Spinal cord (tissue), 10 donors: ENCODE measurements around the gene TSR1. TPM values are rescaled to one million over a fixed set of nuclear protein-coding genes. Genes with fewer than 3 reads are reported as not detected.
"Not testable (repeated sequence)": the region's sequence is repeated elsewhere in the genome, so short reads cannot be mapped to it uniquely, and the experiment has no call there.

Experiments used
- DNase-seq, 6 donors: peaks; one replicate each; pipeline versions ENCODE4 v3.0.0 to v3.0.0-alpha.2; 2013 to 2015; ENCODE audit warnings: low spot score in 6 of 6, low read depth in 4 of 6
- H3K27ac ChIP-seq: one replicate; pipeline ENCODE4 v1.5.1; 2013; ENCODE audit warnings: low read depth, low read length, control low read depth
- H3K27me3 ChIP-seq: one replicate; pipeline ENCODE4 v1.6.1; 2013; ENCODE audit warnings: low read length; ENCODE audit not compliant: control insufficient read depth, insufficient read depth
- H3K36me3 ChIP-seq: one replicate; pipeline ENCODE4 v1.6.1; 2013; ENCODE audit warnings: low read length; ENCODE audit not compliant: control insufficient read depth, insufficient read depth
- H3K4me1 ChIP-seq: one replicate; pipeline ENCODE4 v1.6.1; 2013; ENCODE audit warnings: low read length; ENCODE audit not compliant: control insufficient read depth, insufficient read depth
- H3K4me3 ChIP-seq: one replicate; pipeline ENCODE4 v1.5.1; 2013; ENCODE audit warnings: low read depth, low read length, control low read depth
- H3K9me3 ChIP-seq: one replicate; pipeline ENCODE4 v1.6.1; 2013; ENCODE audit warnings: low read length; ENCODE audit not compliant: control insufficient read depth, insufficient read depth
- WGBS: methylation state at CpG from one replicate; pipeline ENCODE4 v1.1.5; 2013; ENCODE audit warnings: missing lambda C conversion rate; ENCODE audit not compliant: insufficient coverage; 5-methylcytosine and 5-hydroxymethylcytosine counted together
- polyA plus RNA-seq, 2 donors: library from polyadenylated mRNA; unstranded; fragments of 120-200 nt; gene quantifications; one replicate each; pipeline ENCODE4 v1.2.1, GENCODE V29; 2013; ENCODE audit not compliant: insufficient read length in 2 of 2
- total RNA-seq, 2 donors: library from RNA; depleted of rRNA in 1 of 2; stranded (reverse); fragments of 120-200 nt in 1 of 2; fragments of >200 nt in 1 of 2; gene quantifications; one replicate each; pipeline versions ENCODE4 v1.2.3 to v1.2.4, GENCODE V29; 2013 to 2014
- donor health status: healthy.

TSR1 gene
- total and polyA plus RNA-seq, 4 donors, result 27.5 to 41.0 (median 29.8) TPM

GRCh38 chr17:2321399-2321798 lies 14.9 kb downstream of the TSR1 start:
- no peak overlapping the region for H3K4me3 ChIP-seq
- no peak overlapping the region for H3K27ac ChIP-seq
- H3K27me3 ChIP-seq, result no peaks in the 10 kb centered on the region
- H3K4me1 ChIP-seq, result no peaks in the 10 kb centered on the region
- peaks cover 42% of the 10 kb centered on the region for H3K36me3 ChIP-seq
- no peak for DNase-seq
- no CpG with 5 or more reads among the region's 1 CpG for WGBS
- H3K9me3 ChIP-seq, result no peaks in the 10 kb centered on the region

GRCh38 chr17:2319051-2319450 lies 17.2 kb downstream of the TSR1 start:
- Histone ChIP-seq H3K4me1 (no peaks in the 10 kb centered on the region), H3K9me3 (no peaks in the 10 kb centered on the region), H3K27ac (no peak overlapping the region), H3K36me3 (peaks cover 33% of the 10 kb centered on the region), H3K27me3 (no peaks in the 10 kb centered on the region), H3K4me3 (no peak overlapping the region)
- DNase-seq, result no peak

GRCh38 chr17:2317796-2318195 lies 18.5 kb downstream of the TSR1 start:
- Histone ChIP-seq H3K4me1 (no peaks in the 10 kb centered on the region), H3K36me3 (peaks cover 29% of the 10 kb centered on the region), H3K27ac (no peak overlapping the region), H3K4me3 (no peak overlapping the region), H3K9me3 (no peaks in the 10 kb centered on the region), H3K27me3 (no peaks in the 10 kb centered on the region)
- no peak for DNase-seq
- 100% methylated on average over 1 of the region's 3 CpGs for WGBS

GRCh38 chr17:2316916-2317205 lies 19.4 kb downstream of the TSR1 start:
- not testable (repeated sequence) for H3K27ac ChIP-seq, H3K4me1 ChIP-seq, H3K4me3 ChIP-seq, H3K27me3 ChIP-seq, DNase-seq, H3K9me3 ChIP-seq
- WGBS, result 90% methylated on average over 2 of the region's 7 CpGs
- H3K36me3 ChIP-seq, result peaks cover 21% of the 10 kb centered on the region

- no peak for DNase-seq
- 90% methylated on average over 2 of the region's 5 CpGs for WGBS
- H3K27me3 ChIP-seq, result no peaks in the 10 kb centered on the region
- H3K36me3 ChIP-seq, result peaks cover 3% of the 10 kb centered on the region
- H3K4me3 ChIP-seq, result no peak overlapping the region
- H3K27ac ChIP-seq, result no peak overlapping the region
- H3K9me3 ChIP-seq, result no peaks in the 10 kb centered on the region
- no peaks in the 10 kb centered on the region for H3K4me1 ChIP-seq
Observed at GRCh38 chr17:2312736-2313135, 23.5 kb downstream of the TSR1 start.

GRCh38 chr17:2309338-2310154 lies 26.7 kb downstream of the TSR1 start:
- no peak overlapping the region for H3K27ac ChIP-seq
- H3K9me3 ChIP-seq, result no peaks in the 10 kb centered on the region
- peak in 1 of 6 donors; percentile 77 for DNase-seq
- H3K27me3 ChIP-seq, result no peaks in the 10 kb centered on the region
- H3K36me3 ChIP-seq, result peaks cover 3% of the 10 kb centered on the region
- H3K4me3 ChIP-seq, result no peak overlapping the region
- H3K4me1 ChIP-seq, result peaks cover 3% of the 10 kb centered on the region
- WGBS, result 70% methylated on average over 6 of the region's 6 CpGs

GRCh38 chr17:2304931-2305330 lies 31.3 kb downstream of the TSR1 start:
- Histone ChIP-seq H3K4me3 (no peak overlapping the region), H3K27ac (no peak overlapping the region), H3K9me3 (no peaks in the 10 kb centered on the region), H3K4me1 (peaks cover 18% of the 10 kb centered on the region), H3K27me3 (no peaks in the 10 kb centered on the region), H3K36me3 (peaks cover 5% of the 10 kb centered on the region)
- 93% methylated on average over 3 of the region's 4 CpGs for WGBS
- DNase-seq, result no peak

GRCh38 chr17:2303204-2304188 lies 32.8 kb downstream of the TSR1 start, which contains the start of the genes SMG6 and SRR:
Gene SMG6 (minus strand): TSS chr17:2303785. CDS start chr17:2303720, 65 bp downstream.
Gene SRR (plus strand): TSS chr17:2303950. CDS start chr17:2315561, 11,611 bp downstream.
- Histone ChIP-seq H3K27me3 (no peaks in the 10 kb centered on the region), H3K4me3 (peak within 1 kb of the TSS; percentile 96), H3K9me3 (no peaks in the 10 kb centered on the region), H3K4me1 (peaks cover 18% of the 10 kb centered on the region), H3K27ac (peak within 1 kb of the TSS; percentile 88), H3K36me3 (peaks cover 19% of the 10 kb centered on the region)
- WGBS, result 0% methylated on average over 94 of the region's 108 CpGs
- DNase-seq, result peak; percentile 74 to 98 (median 88)

GRCh38 chr17:2302778-2303203 lies 33.5 kb downstream of the TSR1 start:
- Histone ChIP-seq H3K27ac (peak overlapping the region; percentile 88), H3K27me3 (no peaks in the 10 kb centered on the region), H3K4me3 (peak overlapping the region; percentile 96), H3K4me1 (peaks cover 18% of the 10 kb centered on the region), H3K36me3 (peaks cover 22% of the 10 kb centered on the region), H3K9me3 (no peaks in the 10 kb centered on the region)
- 0% methylated on average over 7 of the region's 12 CpGs for WGBS
- DNase-seq, result no peak
